Measurements from ENCODE around the gene INHBB.

Gene INHBB

GRCh38 chr2:120383191-120383590 is 37.3 kb downstream of the INHBB start:
- H3K27me3 ChIP-seq (ENCODE audit: control insufficient read depth, insufficient read depth, low read length): no peaks in the 10 kb centered on the region
- H3K9ac ChIP-seq: no peak overlapping the region
- H3K4me2 ChIP-seq (ENCODE audit: low read length): no peak overlapping the region
- no peak overlapping the region for H2AFZ ChIP-seq
- no peaks in the 10 kb centered on the region for H3K36me3 ChIP-seq (ENCODE audit: control insufficient read depth, insufficient read depth, low read length)
- H3K27ac ChIP-seq: no peak overlapping the region
- H3K4me3 ChIP-seq (ENCODE audit: low read depth, low read length): no peak overlapping the region
- no peaks in the 10 kb centered on the region for H3K79me2 ChIP-seq
- TF ChIP-seq, protein P1, sequence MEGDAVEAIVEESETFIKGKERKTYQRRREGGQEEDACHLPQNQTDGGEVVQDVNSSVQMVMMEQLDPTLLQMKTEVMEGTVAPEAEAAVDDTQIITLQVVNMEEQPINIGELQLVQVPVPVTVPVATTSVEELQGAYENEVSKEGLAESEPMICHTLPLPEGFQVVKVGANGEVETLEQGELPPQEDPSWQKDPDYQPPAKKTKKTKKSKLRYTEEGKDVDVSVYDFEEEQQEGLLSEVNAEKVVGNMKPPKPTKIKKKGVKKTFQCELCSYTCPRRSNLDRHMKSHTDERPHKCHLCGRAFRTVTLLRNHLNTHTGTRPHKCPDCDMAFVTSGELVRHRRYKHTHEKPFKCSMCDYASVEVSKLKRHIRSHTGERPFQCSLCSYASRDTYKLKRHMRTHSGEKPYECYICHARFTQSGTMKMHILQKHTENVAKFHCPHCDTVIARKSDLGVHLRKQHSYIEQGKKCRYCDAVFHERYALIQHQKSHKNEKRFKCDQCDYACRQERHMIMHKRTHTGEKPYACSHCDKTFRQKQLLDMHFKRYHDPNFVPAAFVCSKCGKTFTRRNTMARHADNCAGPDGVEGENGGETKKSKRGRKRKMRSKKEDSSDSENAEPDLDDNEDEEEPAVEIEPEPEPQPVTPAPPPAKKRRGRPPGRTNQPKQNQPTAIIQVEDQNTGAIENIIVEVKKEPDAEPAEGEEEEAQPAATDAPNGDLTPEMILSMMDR (IDR thresholded peaks at IDR 0.05): no peak
- H3K9me3 ChIP-seq (ENCODE audit: control insufficient read depth, low read length): no peaks in the 10 kb centered on the region
- no peaks in the 10 kb centered on the region for H3K4me1 ChIP-seq

DNA sequence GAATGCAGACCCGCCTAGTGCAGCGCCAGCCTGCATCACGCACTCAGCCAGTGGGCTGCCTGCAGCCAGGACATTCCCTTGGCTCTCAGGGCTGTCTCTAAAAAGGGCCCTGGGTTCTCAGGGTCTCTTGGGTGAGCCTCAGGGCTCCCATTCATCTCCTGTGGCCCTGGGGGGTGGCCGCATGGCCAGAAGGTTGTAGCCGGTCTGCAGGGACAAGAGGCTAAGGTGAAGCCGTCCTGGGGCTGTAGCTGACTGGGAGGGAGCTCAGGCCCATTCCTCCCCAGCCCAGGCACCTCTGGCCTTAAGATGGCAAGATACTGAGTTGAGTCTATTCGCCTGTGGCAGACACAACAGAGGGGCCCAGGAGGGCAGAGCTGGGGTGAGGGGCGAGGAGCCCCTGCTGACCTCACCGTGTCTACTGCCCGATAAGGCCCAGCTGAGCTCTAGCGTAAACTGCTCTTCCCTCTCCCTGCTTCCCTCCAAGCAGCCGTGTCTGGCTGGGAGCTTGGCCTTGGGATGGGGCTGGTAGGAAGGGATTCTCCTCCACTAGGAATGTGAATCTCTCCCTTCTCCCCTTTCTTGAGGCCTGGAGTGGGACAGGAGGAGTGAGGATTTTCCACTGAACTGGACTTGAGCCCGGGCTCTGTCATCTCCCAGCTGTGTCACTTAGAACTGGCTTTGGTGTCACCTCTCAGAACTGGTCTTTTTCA is 37.9 kb downstream of the INHBB start:
- Histone ChIP-seq H3K36me3 (ENCODE audit: control insufficient read depth, insufficient read depth, low read length) (no peaks in the 10 kb centered on the region), H3K9ac (no peak overlapping the region)
- TF ChIP-seq, protein P1 (IDR thresholded peaks at IDR 0.05): no peak

DNA sequence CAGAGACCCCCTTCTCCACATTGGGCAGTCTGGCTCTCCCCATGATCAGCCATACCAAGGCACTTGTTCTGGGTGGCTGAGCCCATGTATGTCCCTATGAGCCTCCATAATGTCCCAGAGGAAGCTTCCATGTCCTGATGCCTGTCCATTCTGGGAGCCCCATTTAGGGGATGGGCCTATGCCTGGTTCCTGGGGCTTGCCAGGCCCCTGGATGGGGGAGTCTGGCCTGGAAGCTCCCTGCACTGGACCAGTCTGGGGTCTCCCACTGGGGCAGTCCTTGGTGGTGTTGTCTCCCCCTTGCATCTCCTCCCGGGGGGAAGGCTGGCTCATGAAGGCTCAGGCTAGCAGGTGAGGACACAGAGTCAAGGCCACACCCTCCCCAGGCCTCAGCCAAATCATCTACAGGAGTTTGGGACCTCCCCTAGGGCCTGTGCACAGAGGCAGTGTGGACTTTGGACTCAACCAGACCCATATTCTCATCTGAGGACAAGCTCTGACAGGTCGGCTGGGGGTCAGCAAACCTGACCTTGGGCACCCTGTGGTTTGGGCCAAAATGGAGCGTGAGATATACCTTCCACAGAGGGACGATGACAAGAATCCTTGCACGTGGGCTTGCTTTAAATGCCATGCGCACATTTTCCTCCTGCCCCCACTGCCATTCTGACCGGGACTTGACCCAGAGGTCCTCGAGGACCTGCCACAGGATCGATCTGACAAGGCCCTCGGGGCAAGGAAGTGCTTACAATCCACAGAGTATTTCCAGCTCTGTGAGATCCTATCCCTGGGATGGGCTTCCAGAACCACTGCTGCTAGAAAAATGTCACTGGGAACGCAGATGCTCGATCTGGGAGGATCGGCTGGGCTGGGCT is 38.8 kb downstream of the INHBB start:
- no peaks in the 10 kb centered on the region for H3K27me3 ChIP-seq (ENCODE audit: control insufficient read depth, insufficient read depth, low read length)
- H3K36me3 ChIP-seq (ENCODE audit: control insufficient read depth, insufficient read depth, low read length): no peaks in the 10 kb centered on the region
- no peaks in the 10 kb centered on the region for H3K79me2 ChIP-seq
- no peak overlapping the region for H3K4me3 ChIP-seq (ENCODE audit: low read depth, low read length)
- H3K4me2 ChIP-seq (ENCODE audit: low read length): no peak overlapping the region
- no peak overlapping the region for H2AFZ ChIP-seq
- H3K9me3 ChIP-seq (ENCODE audit: control insufficient read depth, low read length): no peaks in the 10 kb centered on the region
- no peak overlapping the region for H3K27ac ChIP-seq
- no peaks in the 10 kb centered on the region for H3K4me1 ChIP-seq
- no peak overlapping the region for H3K9ac ChIP-seq
- TF ChIP-seq, protein P1 (IDR thresholded peaks at IDR 0.05): no peak

More for the DNA sequence above, 37.9 kb downstream of the INHBB start:
- Histone ChIP-seq H3K79me2 (no peaks in the 10 kb centered on the region), H3K27ac (no peak overlapping the region), H2AFZ (no peak overlapping the region), H3K4me3 (ENCODE audit: low read depth, low read length) (no peak overlapping the region), H3K9me3 (ENCODE audit: control insufficient read depth, low read length) (no peaks in the 10 kb centered on the region), H3K4me2 (ENCODE audit: low read length) (no peak overlapping the region), H3K27me3 (ENCODE audit: control insufficient read depth, insufficient read depth, low read length) (no peaks in the 10 kb centered on the region), H3K4me1 (no peaks in the 10 kb centered on the region)

DNA sequence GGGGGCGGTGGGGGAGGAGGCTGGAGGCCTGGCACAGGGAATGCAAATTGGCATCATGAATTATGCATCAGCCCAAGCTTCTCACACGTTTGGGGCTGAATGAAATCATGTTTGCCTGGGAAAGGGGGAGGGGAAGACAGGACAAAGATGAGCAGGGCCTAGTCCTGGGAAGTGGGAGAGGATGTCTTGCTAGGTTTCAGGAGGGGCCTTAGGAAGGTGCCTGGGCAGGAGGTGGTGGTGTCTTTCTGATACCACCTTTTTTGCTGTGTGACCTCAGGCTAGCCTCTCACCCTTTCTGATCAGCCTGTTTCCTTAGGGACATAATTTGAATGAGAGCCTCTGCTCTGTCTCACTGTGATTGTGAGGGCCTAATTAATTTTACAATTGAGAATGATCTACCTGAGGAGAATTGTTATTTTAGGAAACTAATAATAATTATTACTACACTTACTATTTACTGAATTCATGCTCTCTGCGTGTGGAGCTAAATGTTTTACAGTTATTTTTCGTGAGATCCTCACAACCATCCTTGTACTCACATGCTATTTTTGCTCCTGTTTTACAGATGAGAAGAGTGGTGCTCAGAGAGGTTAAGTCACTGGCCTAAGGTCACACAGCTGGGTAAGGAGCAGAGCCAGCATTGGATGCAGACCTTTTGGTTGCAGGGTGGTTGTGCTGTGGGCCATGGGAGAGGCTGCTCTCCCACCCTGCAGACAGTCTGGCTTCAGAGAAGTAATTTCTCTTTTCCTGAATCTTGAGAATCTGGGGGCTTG is 39.6 kb downstream of the INHBB start:
- Histone ChIP-seq H2AFZ (no peak overlapping the region), H3K4me2 (ENCODE audit: low read length) (no peak overlapping the region), H3K27ac (no peak overlapping the region), H3K36me3 (ENCODE audit: control insufficient read depth, insufficient read depth, low read length) (no peaks in the 10 kb centered on the region), H3K4me3 (ENCODE audit: low read depth, low read length) (no peak overlapping the region), H3K4me1 (no peaks in the 10 kb centered on the region), H3K27me3 (ENCODE audit: control insufficient read depth, insufficient read depth, low read length) (no peaks in the 10 kb centered on the region), H3K9me3 (ENCODE audit: control insufficient read depth, low read length) (no peaks in the 10 kb centered on the region), H3K9ac (no peak overlapping the region), H3K79me2 (no peaks in the 10 kb centered on the region)
- TF ChIP-seq, protein P1 (IDR thresholded peaks at IDR 0.05): no peak

All from parathyroid adenoma (tissue), 2 donors.